SK-MEL-5 (cell line): ENCODE results near the gene GRK2. TPM values are rescaled to one million over a fixed set of nuclear protein-coding genes. Genes with fewer than 3 reads are reported as not detected.

Experiments used
- DNase-seq: peaks from one replicate; pipeline ENCODE4 v3.0.0-alpha.2; 2016; ENCODE audit warnings: low read depth, low spot score
- in situ Hi-C: cut with HindIII; loops from 2 replicates; pipeline ENCODE4 v1.10.0; 2016; ENCODE audit warnings: low sequenced_read_pairs, high pct_unique_total_duplicates, low pct_unique_long_range_greater_than_20kb
- total RNA-seq: library from RNA; depleted of rRNA; stranded (reverse); fragments of >200 nt; shearing (Covaris generic); gene quantifications from 2 replicates; pipeline ENCODE4 v1.2.3, GENCODE V29; 2014

GRK2 gene
- total RNA-seq, 1 experiment from 2014 or later, result 25.0 TPM

DNA sequence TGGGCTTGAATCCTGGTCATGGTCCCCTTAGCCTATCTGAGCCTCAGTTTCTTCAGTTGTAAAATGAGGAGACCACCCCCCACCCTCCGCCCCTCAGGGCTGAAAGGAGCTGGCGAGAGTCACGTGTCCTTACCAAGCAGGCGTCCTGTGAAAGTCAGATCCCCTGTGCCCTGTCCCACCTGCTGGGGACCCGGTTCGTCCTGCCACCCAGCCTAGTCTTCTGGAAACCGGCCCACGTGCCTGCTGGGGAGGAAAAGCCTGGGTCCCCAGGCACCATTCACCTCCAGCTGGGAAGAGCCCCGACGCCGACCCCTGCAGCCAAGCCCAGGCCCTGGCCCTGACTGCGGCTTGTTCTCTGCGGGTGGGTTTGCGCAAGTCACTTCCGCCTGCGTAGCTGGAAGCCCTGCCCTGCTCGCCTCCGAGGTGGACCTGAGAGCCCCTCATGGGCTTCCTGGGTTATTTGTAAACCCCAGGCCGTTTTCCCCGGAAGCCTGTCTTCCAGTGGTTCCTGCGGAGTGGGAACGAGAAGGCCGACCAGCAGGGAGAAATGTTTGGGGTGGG is 36.4 kb downstream of the GRK2 start:
- no peak for DNase-seq
- in situ Hi-C loops, result no loop called here

DNA sequence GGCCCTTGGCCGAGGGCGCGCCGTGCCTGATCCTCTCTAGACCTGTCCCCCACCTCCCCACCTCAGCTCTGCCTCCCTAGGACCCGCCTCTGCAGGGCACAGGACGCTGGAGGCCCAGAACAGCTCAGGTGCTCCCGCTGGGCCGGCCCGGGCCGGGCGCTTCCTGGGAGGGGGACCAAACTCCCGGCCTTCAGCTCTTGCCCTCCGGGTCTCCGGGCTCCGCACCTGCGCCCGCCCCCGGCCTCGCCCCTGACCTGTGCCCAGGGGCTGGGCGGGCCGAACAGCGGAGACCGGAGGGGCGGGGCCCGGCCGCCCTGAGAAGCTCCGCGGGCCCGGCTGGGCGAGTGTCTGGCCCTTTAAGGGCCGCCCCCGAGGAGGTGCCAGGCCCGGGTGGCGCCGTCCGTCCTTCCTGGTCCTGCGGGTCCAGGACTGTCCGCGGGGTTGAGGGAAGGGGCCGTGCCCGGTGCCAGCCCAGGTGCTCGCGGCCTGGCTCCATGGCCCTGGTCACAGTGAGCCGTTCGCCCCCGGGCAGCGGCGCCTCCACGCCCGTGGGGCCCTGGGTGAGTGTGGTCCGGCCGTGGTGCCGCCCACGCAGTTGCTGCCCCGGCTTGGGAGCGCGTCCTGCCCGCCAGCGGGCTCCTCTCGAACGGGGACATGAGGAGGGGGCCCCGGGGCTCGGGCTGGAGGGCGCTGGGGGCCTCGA is 37.0 kb downstream of the GRK2 start, which contains the start of gene SSH3:
Gene SSH3, plus strand, starts transcription at position 399 of the 703 bp plus-strand sequence. Its CDS starts 96 bp downstream, at position 495.
- in situ Hi-C loops, result no loop called here
- DNase-seq, result peak; percentile 54

DNA sequence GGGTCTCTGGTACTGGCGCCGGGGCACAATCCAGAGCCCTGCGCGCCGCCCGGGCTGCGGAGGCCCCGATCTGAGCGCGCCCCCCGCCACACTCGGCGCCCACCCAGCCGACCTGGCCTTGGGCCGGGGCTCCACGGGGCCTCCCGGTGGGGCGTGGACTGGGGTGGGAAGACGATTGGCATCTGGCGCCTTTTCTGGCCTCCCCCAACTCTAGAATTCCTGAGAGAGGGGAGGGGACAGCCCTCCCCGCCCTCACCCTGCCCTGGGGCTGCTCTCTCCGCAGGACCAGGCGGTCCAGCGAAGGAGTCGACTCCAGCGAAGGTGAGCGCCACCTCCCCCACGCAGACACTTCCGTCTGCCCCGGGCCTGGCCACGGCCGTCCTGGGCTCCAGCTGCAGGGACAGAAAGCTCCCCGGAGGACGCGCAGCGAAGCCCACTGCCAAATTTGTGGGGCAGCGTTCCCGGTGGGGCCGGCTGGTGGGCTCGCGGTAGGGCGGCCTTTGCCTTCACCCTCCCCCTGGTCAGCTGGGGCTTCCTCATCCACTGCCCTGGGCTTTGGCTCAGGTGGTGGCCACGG is 37.6 kb downstream of the GRK2 start:
- DNase-seq, result no peak
- in situ Hi-C loops, result no loop called here

DNA sequence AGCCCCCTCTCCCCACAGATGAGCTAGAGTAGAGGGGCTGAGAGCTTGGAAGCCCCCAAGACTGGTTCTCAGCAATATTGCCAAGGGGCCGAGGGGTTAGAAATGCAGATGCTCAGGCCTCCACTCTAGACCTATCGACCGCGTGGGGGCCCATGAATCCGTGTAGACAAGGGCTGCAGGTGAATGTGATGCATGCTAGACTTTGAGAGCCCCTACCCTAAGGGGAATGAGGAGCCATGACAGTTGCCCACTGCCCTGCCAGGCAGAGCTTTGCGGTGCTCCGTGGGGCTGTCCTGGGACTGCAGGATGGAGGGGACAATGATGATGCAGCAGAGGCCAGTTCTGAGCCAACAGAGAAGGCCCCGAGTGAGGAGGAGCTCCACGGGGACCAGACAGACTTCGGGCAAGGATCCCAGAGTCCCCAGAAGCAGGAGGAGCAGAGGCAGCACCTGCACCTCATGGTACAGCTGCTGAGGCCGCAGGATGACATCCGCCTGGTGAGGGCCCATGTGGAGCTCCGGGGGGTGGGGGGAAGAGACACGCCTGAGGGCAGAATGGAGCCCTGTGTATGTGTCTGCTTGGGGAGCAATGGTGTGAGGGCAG is 38.3 kb downstream of the GRK2 start:
- DNase-seq, result no peak
- in situ Hi-C loops, result no loop called here

DNA sequence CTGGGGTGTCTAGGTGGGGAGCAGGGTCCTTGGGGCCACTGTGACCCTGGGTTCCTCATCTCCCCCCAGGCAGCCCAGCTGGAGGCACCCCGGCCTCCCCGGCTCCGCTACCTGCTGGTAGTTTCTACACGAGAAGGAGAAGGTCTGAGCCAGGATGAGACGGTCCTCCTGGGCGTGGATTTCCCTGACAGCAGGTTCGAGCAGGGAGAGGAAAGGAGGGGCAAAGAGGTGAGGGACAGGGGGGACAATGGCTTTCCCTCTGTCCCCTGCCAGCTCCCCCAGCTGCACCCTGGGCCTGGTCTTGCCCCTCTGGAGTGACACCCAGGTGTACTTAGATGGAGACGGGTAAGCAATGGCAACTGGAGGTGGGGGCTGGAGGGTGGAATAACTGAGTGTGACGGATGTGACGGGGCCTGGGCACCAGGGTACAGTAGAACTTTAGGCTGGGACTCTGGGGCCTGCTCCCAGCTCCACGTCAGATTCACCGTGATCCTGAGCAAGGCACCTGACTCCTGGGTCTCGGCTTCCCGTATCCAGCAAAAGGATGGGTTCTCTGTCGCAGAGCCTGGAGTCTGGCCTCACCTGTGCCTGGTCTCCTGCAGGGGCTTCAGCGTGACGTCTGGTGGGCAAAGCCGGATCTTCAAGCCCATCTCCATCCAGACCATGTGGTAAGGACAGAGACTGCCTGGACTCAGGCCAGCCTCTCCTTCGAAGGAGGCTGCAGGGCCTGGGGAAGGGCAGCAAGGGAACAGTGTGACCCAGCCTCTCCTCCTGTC is 40.7 kb downstream of the GRK2 start:
- no peak for DNase-seq
- in situ Hi-C loops, result no loop called here

DNA sequence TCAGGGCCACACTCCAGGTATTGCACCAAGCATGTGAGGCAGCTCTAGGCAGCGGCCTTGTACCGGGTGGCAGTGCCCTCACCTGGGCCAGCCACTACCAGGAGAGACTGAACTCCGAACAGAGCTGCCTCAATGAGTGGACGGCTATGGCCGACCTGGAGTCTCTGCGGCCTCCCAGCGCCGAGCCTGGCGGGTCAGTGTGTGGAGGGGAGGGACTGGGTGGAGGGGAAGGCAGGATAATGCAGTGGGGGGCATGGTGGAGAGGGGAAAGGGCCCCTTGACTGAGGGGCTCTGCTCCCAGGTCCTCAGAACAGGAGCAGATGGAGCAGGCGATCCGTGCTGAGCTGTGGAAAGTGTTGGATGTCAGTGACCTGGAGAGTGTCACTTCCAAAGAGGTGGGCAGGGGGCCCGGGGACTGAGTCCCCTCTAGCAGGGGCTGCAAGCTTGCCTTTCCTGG is 41.3 kb downstream of the GRK2 start:
- in situ Hi-C loops, result no loop called here

DNA sequence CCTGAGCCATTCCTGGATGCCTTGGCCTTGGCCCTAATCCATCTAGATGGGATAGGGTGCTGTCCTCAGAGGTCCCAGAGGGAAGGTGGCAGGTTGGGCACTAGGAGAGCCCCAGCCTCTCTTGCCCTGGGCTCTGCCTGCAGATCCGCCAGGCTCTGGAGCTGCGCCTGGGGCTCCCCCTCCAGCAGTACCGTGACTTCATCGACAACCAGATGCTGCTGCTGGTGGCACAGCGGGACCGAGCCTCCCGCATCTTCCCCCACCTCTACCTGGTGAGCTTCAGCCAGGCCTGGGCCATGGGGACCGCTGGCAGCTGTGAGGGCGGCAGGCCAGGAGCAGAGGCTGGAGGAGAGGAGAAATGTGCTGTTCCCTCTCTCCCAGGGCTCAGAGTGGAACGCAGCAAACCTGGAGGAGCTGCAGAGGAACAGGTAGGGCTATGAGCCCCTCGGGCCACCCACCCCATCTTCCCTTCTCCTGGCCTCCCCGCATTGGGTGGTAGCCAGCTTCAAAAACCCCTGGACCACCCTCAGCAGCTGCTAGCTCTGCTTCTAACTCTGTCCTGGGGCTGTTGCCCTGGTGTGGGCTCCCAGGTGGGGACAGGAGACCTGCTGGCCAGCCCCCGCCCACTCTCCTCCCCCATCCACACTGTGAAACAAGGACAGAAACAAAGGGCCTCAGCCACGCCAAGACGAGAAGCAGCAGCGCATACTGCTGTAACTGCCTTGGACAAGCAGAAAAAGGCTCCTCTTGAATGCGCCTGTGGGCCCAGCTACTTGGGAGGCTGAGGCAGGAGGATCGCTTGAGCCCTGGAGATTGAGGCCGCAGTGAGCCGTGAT is 42.0 kb downstream of the GRK2 start:
- DNase-seq, result no peak
- in situ Hi-C loops, result no loop called here

More for the DNA sequence above, 41.3 kb downstream of the GRK2 start:
- DNase-seq, result no peak

DNA sequence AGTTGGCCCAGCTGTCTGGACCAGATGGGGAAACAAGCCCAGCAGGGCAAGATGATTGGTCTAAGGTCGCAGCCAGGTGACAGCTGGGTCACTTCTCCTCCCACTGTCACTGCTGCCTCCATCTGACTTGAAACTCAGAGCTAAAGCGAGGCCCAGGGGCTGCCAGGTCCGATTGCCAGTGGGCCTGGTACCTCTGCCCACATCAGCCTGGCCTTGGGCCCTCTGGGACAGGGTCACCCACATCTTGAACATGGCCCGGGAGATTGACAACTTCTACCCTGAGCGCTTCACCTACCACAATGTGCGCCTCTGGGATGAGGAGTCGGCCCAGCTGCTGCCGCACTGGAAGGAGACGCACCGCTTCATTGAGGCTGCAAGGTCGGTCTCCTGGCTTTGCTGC is 42.9 kb downstream of the GRK2 start:
- in situ Hi-C loops, result no loop called here

DNA sequence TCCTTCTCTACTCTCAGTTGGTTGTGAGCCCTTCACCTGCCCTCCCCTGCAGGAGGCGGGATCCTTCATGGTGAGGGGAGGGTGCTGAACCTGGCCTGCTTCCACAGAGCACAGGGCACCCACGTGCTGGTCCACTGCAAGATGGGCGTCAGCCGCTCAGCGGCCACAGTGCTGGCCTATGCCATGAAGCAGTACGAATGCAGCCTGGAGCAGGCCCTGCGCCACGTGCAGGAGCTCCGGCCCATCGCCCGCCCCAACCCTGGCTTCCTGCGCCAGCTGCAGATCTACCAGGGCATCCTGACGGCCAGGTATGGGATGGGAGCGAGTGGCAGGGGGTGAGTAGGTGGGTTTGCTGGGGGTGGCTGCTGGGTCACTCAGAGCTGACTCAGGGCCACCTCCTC is 43.4 kb downstream of the GRK2 start:
- no peak for DNase-seq
- in situ Hi-C loops, result no loop called here

More for the DNA sequence above, 42.9 kb downstream of the GRK2 start:
- no peak for DNase-seq

DNA sequence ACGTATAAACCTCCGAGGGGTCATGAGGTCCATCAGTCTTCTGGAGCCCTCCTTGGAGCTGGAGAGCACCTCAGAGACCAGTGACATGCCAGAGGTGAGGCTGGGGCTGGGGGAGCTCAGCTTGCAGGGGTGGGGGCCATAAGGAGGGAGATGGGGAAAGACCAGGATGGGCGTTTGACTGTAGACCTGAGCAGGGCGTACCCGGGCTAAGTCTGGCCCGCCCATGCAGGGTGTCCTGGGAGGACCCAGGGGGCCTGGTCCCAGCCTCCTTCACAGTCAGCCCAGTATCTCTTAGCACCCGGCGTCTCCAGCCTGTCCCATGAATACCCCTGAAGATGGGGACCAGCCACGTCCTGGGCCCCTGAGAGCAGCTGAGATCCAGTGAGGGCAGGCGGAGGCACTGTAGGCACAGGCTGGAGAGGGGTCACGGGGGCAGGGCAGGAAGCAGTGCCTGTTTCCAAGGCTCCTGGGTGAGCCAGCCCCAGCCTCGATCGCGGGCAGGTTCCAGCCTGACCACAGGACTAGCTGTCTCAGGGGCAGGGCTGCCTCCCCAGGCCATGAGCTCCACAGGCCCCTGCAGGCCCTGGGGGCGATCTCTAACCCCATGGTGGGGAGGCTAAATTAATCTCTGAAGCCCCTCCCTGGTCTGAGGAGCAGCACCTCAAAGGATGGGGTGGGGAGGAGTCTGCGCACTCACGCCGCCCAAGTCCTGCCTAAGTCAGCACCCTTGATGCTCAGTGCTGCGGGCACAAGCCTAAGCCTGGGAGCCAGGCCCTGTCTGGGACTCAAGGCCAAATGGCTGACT is 44.2 kb downstream of the GRK2 start:
- DNase-seq, result no peak
- in situ Hi-C loops, result no loop called here

DNA sequence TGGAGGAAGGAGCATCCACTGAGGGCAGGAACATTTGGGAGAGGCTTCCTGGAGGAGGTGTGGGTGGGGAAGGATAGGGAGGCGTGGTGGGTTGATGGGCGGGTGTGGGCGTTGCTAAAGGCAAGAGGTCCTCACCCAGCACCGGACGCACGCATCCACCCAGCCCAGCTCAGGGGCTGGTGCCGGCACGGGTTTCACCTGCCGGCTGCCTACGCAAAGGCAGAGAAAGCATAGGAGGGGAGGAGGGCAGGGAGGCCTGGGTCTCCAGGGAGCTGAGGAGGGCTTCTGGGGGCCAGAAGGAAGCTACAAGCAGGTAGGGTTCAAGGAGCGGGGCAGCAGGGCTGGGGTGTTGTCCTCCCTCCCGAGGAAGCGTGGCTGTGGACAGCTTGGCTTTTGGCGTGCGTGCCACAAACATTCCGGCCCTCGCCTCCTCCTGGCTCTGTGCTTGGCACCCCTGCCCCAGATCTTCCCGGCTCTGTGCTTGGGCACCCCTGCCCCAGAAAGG is 44.8 kb downstream of the GRK2 start:
- in situ Hi-C loops, result no loop called here

DNA sequence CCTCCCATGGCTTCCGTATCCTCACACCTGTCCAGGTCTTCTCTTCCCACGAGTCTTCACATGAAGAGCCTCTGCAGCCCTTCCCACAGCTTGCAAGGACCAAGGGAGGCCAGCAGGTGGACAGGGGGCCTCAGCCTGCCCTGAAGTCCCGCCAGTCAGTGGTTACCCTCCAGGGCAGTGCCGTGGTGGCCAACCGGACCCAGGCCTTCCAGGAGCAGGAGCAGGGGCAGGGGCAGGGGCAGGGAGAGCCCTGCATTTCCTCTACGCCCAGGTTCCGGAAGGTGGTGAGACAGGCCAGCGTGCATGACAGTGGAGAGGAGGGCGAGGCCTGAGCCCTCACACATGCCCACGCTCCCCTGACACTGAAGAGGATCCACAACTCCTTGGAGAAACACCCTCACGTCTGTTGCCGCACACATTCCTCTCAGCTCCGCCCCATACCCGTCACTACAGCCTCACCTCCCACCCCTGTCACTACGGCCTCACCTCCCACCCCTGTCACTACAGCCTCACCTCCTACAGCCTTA is 45.3 kb downstream of the GRK2 start:
- in situ Hi-C loops, result no loop called here
- DNase-seq, result no peak

More for the DNA sequence above, 44.8 kb downstream of the GRK2 start:
- DNase-seq, result no peak

DNA sequence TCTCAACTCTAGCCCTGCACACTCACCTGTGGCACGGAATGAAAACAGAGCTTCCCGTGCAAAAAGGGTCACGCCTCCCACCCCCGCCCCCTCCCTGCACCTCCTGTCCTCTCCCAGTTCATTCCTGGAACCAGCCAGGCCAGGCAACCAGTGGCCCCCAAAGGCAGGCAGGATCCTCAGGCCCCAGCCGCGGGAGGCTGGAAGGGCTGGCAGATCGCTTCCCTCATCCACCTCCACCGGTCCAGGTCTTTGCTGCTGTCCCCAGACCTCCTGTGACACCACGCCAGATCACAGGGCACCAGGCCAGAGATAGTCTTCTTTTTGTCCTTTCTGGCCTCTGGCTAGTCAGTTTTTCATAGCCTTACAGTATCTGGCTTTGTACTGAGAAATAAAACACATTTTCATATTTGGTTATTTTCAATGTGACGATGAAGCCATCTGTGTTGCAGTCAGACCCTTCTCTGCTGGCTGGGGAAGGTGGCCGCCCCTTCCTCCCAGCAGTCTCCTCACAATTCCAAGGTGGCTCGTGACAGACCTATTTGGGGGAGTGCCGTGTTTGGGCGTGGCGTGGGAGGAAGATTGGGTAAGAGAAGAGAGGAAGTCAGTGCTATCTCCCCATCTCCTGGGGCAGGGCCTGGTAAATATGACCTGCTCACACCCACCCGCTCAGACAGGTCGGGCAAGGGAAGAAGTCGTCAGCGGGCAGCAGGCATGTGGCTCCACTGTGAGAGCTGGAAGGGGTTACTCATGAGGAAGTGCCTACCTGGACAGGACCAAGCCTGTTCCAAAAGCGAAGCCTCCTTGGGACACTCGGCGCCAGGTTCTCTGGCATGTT is 46.1 kb downstream of the GRK2 start:
- no peak for DNase-seq
- in situ Hi-C loops, result no loop called here

DNA sequence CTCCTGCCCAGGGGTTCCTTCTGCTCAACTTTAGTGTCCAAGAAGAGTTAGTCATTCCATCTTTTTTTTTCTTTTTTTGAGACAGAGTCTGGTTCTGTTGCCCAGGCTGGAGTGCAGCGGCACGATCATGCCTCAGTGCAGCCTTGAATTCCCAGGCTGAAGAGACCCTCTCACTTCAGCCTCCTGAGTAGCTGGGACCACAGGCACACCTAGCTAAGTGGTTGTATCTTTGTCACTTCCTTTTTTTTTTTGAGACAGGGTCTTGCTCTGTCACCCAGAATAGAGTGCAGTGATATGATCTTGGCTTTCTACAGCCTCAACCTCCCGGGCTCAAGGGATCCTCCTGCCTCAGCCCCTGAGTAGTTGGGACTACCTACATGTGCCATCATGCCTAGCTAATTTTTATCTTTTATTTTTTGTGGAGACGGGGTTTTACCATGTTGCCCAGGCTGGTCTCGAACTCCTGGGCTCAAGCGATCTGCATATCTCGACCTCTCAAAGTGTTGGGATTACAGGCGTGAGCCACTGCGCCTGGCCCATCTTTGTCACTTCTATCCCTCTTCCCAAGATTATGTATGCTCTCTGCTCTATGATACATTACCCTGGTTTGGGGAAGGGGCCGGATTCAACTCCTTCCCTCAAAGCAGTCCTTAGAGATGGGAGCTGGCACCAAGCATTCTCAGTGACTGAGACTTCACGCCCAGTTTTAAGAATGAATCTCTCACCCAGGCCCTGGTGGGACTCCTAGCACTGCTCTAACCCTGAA is 47.0 kb downstream of the GRK2 start:
- DNase-seq, result no peak
- in situ Hi-C loops, result no loop called here

DNA sequence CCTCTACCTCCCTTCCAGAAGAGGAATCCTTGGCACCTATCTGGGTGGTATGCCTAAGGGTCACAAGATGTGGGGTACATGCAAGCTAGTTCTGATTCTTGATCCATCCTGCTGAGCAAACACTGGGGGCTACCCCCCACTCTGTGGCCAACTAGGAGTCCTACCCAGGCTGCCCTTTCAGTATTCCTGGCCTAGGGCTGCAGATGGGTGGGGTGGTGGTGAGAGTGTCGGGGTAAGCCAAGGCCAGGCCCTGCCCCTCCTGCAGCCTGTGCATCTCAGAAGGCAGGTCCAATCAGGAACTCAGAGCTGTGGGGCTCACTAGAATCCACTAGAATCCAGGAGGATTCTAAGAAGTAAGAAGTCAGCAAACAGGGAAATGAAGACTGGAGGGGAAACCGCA is 47.9 kb downstream of the GRK2 start:
- in situ Hi-C loops, result no loop called here
- DNase-seq, result no peak
